SJSA1 (cell line): ENCODE results near the gene CAPNS2. TPM values are rescaled to one million over a fixed set of nuclear protein-coding genes. Genes with fewer than 3 reads are reported as not detected.

ENCODE experiments used
- DNase-seq, 2 experiments: peaks; one replicate each; pipeline ENCODE4 v3.0.0-alpha.2; 2015 to 2020; ENCODE audit warnings: low spot score in 2 of 2, low read depth in 1 of 2
- H3K27ac ChIP-seq: fragments of 250-450 bp; sonication (Bioruptor Pico); 2 replicates; pipeline ENCODE4 v1.5.1; 2020; ENCODE audit warnings: mild to moderate bottlenecking, moderate library complexity
- H3K27me3 ChIP-seq: fragments of 250-450 bp; sonication (Bioruptor Pico); replicated peaks from 2 replicates; pipeline ENCODE4 v1.5.1; 2020; ENCODE audit warnings: mild to moderate bottlenecking, moderate library complexity
- H3K36me3 ChIP-seq: fragments of 250-450 bp; sonication (Bioruptor Pico); 2 replicates; pipeline ENCODE4 v1.5.1; 2020; ENCODE audit warnings: mild to moderate bottlenecking
- H3K4me1 ChIP-seq: fragments of 250-450 bp; sonication (Bioruptor Pico); replicated peaks from 2 replicates; pipeline ENCODE4 v1.6.1; 2021; ENCODE audit warnings: mild to moderate bottlenecking
- H3K4me3 ChIP-seq: fragments of 250-450 bp; sonication (Bioruptor Pico); 2 replicates; pipeline ENCODE4 v1.5.1; 2020; ENCODE audit warnings: mild to moderate bottlenecking
- H3K9me3 ChIP-seq: fragments of 250-450 bp; sonication (Bioruptor Pico); replicated peaks from 2 replicates; pipeline ENCODE4 v1.5.1; 2020; ENCODE audit warnings: mild to moderate bottlenecking
- total RNA-seq: library from RNA; depleted of rRNA; stranded (reverse); fragments of >200 nt; shearing (Covaris generic); gene quantifications from 2 replicates; pipeline ENCODE4 v1.2.3, GENCODE V29; 2014; rRNA removed

Gene CAPNS2
- not detected in 2 replicates for total RNA-seq

DNA sequence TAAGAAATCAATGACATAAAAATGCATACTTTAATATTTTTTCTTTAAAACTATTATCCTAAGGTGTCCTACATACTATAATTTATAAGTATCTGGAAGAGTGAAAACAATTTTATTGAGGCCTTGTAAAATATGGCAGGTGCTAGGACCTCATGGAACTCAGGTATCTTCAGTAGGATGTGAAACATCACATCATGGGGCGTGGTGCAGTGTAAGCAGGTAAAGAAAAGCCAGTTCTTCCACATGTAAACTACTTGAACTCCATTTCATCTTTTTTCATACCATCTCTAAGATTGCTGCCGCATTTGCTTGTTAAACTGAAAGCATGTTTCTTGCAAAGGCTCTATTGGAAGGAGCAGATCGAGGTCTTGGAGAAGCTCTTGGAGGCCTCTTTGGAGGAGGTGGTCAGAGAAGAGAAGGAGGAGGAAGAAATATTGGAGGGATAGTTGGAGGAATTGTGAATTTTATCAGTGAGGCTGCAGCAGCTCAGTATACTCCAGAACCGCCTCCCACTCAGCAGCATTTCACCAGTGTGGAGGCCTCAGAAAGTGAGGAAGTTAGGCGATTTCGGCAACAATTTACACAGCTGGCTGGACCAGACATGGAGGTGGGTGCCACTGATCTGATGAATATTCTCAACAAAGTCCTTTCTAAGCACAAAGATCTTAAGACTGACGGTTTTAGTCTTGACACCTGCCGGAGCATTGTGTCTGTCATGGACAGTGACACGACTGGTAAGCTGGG lies at the start of gene CAPNS2:
TSS of gene CAPNS2 (plus strand) at position 253 of the 744 bp plus-strand sequence. CDS start at position 326, 73 bp downstream.
- no peaks in the 10 kb centered on the region for H3K9me3 ChIP-seq
- H3K4me1 ChIP-seq: peaks cover 28% of the 10 kb centered on the region

GRCh38 chr16:55521792-55522191 lies 44.7 kb upstream of the CAPNS2 start:
- no peaks in the 10 kb centered on the region for H3K36me3 ChIP-seq
- H3K9me3 ChIP-seq: no peaks in the 10 kb centered on the region
- no peak overlapping the region for H3K27ac ChIP-seq
- no peaks in the 10 kb centered on the region for H3K27me3 ChIP-seq
- H3K4me3 ChIP-seq: no peak overlapping the region
- no peak for DNase-seq
- H3K4me1 ChIP-seq: no peaks in the 10 kb centered on the region

More for the DNA sequence above, at the start of gene CAPNS2:
- H3K36me3 ChIP-seq: no peaks in the 10 kb centered on the region
- no peak within 1 kb of the TSS for H3K4me3 ChIP-seq
- DNase-seq: no peak
- no peak within 1 kb of the TSS; the same call in 1 of the 2 replicates for H3K27ac ChIP-seq
- H3K27me3 ChIP-seq: no peaks in the 10 kb centered on the region

DNA sequence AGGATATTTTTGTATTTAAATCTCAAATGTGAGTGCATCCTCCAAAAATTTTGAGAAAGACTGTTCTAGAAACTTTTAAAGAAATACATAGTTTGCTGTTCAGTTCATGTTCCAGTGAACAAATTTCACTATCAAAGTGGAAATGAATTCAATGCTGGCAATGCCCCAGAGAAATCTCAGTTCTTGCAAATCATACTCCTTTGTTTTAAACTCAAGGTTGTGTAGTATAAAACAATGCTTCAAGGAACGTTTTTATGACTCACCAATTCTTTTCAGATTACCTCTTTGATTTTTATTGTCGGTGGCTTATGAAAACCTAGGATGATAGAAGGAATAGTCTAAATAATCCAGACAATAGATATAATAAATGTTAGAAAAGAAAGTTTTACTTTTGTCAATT lies 40.0 kb upstream of the CAPNS2 start:
- Histone ChIP-seq H3K27ac (no peak overlapping the region), H3K36me3 (no peaks in the 10 kb centered on the region), H3K9me3 (no peaks in the 10 kb centered on the region), H3K4me1 (no peaks in the 10 kb centered on the region), H3K4me3 (no peak overlapping the region), H3K27me3 (no peaks in the 10 kb centered on the region)
- DNase-seq: peak in 1 of 2 experiments; percentile 18

DNA sequence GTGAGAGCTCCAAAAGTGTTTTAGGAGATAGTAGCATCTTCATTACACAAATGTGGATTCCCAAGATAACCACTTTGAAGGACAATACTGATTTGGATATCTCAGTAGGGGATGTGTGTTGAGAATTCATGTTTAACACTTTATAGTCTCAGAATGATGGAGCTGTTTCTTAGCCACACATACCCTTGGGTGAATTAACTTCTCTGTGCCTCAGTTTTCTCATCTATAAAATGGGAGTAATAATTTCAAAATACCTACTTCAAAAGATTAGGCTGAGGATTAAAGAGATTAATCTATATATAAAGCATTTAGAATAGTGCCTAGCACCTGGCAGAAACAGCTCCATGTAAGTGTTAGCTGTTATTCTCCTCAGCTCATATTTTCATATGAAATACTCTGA lies 38.6 kb upstream of the CAPNS2 start:
- no peak for DNase-seq
- Histone ChIP-seq H3K27me3 (no peaks in the 10 kb centered on the region), H3K4me3 (no peak overlapping the region), H3K4me1 (no peaks in the 10 kb centered on the region), H3K36me3 (no peaks in the 10 kb centered on the region), H3K9me3 (no peaks in the 10 kb centered on the region), H3K27ac (no peak overlapping the region)

GRCh38 chr16:55529018-55529417 lies 37.5 kb upstream of the CAPNS2 start:
- Histone ChIP-seq H3K4me3 (no peak overlapping the region), H3K9me3 (no peaks in the 10 kb centered on the region), H3K4me1 (no peaks in the 10 kb centered on the region), H3K27ac (no peak overlapping the region), H3K27me3 (no peaks in the 10 kb centered on the region), H3K36me3 (no peaks in the 10 kb centered on the region)
- DNase-seq: no peak

DNA sequence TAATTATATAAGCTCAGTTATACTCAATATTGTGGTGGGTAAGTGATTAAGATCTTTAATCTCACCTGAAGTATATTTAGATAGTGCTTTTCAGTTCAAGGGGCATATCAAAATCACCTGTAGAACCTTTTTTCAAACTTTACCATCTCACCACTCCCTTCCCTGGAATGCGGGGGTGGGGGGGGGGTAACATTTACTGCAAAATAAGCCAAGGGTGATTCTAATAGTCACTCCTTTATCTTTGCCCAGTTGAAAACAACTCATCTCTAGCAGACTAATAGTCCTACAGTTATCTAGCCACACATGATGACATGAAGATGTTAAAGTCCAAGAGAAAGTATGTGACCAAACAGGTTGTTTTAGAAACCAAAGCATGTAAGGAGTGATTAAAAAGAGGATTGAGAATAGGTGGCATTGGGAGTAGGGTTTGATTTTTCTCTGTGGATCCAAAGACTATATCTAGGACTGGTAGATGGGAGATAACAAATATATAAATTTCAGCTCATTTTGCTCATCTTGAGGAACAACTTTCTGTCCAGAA lies 36.1 kb upstream of the CAPNS2 start:
- Histone ChIP-seq H3K27ac (no peak overlapping the region), H3K4me3 (no peak overlapping the region), H3K4me1 (no peaks in the 10 kb centered on the region), H3K36me3 (no peaks in the 10 kb centered on the region), H3K9me3 (no peaks in the 10 kb centered on the region), H3K27me3 (no peaks in the 10 kb centered on the region)
- no peak for DNase-seq

DNA sequence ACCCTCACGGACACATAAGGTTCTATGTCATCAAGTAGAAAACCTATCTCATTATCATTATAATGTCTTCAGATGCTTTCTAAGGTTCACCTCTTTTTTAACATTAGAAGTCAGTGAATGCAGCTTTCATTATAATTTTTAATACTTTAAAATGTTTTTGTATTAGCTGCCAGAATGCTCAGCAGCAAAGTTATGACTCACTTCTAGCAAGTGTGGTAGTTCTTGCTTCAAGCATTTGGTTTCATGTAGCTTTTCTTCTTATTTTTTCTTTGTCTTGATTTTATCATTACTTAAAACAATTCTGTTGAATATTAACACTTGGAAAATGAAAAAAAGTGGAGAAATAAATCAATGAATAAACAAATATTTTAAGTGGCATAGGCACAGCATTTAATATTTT lies 34.3 kb upstream of the CAPNS2 start:
- Histone ChIP-seq H3K36me3 (no peaks in the 10 kb centered on the region), H3K27ac (no peak overlapping the region), H3K9me3 (no peaks in the 10 kb centered on the region), H3K27me3 (no peaks in the 10 kb centered on the region), H3K4me3 (no peak overlapping the region), H3K4me1 (no peaks in the 10 kb centered on the region)
- DNase-seq: no peak

DNA sequence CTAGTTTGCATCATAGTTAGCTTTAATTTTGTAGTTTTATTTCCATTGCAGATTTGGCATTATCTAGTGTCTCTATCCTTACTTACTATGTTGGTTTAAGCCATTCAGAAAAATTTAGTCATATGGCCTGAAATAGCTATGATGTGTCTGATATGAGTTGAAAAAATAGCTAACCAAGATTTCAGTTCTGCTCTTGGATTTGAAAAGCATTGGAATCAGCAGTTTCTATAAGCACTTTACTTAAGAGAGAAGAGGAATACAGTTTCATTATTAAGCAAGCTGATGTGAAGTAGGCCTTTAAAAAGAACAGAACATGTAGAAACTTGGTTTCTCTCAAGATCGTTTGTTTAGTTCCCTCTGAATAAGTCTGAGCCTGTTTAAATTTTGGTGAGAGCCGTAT lies 31.7 kb upstream of the CAPNS2 start:
- DNase-seq: no peak
- Histone ChIP-seq H3K4me1 (no peaks in the 10 kb centered on the region), H3K27ac (no peak overlapping the region)

DNA sequence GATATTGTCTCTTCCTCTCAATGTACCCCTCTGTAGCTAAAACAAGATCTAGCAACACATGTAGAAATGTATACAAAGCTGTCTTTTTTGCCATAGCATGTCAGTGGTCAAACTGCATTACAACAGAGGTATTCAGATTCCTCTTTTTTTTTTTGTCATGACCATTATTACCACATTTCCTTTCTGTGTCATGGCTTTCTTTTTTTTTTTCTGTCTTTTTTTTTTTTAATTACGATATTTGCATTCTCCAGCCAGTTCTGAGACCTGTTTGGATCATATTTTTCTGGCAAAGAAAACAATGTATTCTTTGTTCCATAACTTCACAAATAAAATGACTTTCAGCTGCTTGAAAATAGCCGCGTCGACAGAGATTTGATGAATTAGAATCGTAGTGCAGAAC lies 27.4 kb upstream of the CAPNS2 start:
- H3K27ac ChIP-seq: no peak overlapping the region
- no peaks in the 10 kb centered on the region for H3K9me3 ChIP-seq
- H3K27me3 ChIP-seq: no peaks in the 10 kb centered on the region
- peaks cover 21% of the 10 kb centered on the region for H3K4me1 ChIP-seq
- DNase-seq: no peak
- H3K36me3 ChIP-seq: no peaks in the 10 kb centered on the region
- H3K4me3 ChIP-seq: no peak overlapping the region

More for the DNA sequence above, 31.7 kb upstream of the CAPNS2 start:
- Histone ChIP-seq H3K9me3 (no peaks in the 10 kb centered on the region), H3K27me3 (no peaks in the 10 kb centered on the region), H3K36me3 (no peaks in the 10 kb centered on the region), H3K4me3 (no peak overlapping the region)

DNA sequence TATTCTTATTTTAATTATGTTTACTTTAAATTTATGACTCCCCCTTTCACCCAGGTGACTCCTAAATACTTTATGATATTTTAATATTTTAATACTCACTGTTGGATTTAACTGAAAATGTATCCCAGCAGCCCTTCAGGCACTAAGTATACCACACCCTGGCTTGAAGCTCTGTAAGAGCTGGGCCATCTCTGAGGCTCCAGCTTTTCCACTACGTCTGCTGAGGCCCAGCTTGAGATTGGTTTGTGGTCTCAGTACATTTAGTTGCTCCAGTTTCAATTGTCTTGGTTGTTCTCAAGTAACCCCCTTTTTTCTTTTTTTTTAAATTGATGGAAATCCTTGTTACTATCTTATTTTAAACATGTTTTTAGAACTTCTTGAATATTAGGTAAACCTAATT lies 27.0 kb upstream of the CAPNS2 start:
- Histone ChIP-seq H3K36me3 (no peaks in the 10 kb centered on the region), H3K9me3 (no peaks in the 10 kb centered on the region), H3K4me1 (peaks cover 21% of the 10 kb centered on the region), H3K27me3 (no peaks in the 10 kb centered on the region), H3K27ac (no peak overlapping the region), H3K4me3 (no peak overlapping the region)
- no peak for DNase-seq

GRCh38 chr16:55540221-55540620 lies 26.3 kb upstream of the CAPNS2 start:
- Histone ChIP-seq H3K4me3 (no peak overlapping the region), H3K4me1 (peaks cover 21% of the 10 kb centered on the region), H3K27ac (no peak overlapping the region), H3K36me3 (no peaks in the 10 kb centered on the region), H3K9me3 (no peaks in the 10 kb centered on the region), H3K27me3 (no peaks in the 10 kb centered on the region)
- DNase-seq: no peak

DNA sequence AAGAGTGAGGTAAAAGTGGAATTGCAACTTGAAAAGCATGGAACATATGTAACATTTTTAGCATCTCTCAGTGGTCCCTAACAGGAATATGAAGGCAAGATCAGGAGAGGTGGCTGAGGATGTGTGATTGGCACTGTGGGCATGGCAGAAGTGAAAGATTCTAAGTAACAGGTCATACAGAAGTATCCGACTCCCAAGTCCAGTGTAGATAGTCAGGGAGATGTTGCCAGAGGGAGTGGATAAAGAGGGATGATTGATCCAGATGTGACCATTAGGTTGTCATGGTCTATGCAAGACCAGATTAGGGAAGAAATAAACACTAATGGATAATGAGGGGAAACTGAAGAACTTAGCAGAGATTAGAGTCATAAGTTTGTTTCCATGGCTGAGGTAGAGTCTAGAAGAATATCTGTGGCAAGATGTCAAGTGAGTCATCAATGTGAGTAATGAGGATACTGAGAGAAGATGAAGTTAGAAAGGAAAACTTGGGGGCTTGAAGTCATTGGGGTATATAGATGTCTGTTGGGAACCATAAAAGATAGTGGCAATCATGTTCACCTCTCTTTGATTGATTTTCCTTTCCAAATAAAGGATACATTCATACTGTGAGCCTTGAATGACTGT lies 23.9 kb upstream of the CAPNS2 start:
- peak in 1 of 2 experiments; percentile 70 for DNase-seq
- no peak overlapping the region for H3K27ac ChIP-seq

GRCh38 chr16:55543472-55543871 lies 23.0 kb upstream of the CAPNS2 start:
- H3K27me3 ChIP-seq: no peaks in the 10 kb centered on the region
- H3K4me3 ChIP-seq: no peak overlapping the region
- H3K27ac ChIP-seq: no peak overlapping the region
- DNase-seq: peak in 1 of 2 experiments; percentile 66
- H3K4me1 ChIP-seq: peaks cover 21% of the 10 kb centered on the region
- H3K9me3 ChIP-seq: no peaks in the 10 kb centered on the region
- no peaks in the 10 kb centered on the region for H3K36me3 ChIP-seq

More for the DNA sequence above, 23.9 kb upstream of the CAPNS2 start:
- Histone ChIP-seq H3K27me3 (no peaks in the 10 kb centered on the region), H3K4me1 (peaks cover 21% of the 10 kb centered on the region), H3K4me3 (no peak overlapping the region), H3K9me3 (no peaks in the 10 kb centered on the region), H3K36me3 (no peaks in the 10 kb centered on the region)

DNA sequence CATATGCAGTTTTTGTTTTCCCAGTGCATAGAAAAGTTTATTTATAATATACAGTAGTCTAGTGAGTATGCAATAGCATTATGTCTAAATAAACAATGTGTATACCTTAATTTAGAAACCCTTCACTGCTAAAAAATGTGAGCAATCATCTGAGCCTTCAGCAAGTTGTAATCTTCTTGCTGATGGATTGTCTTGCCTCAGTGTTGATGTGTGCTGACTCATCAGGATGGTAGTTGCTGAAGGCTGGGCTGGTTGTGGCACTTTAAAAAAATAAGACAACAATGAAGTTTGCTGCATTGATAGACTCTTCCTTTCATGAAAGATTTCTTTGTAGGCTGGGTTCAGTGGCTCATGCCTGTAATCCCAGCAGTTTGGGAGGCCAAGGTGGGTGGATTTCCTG lies 13.9 kb upstream of the CAPNS2 start:
- H3K9me3 ChIP-seq: no peaks in the 10 kb centered on the region
- H3K4me1 ChIP-seq: peaks cover 13% of the 10 kb centered on the region
- 0 out of 2 replicates have a peak, but pooled peaks cover 4% of the 10 kb centered on the region for H3K27me3 ChIP-seq
- peak; percentile 76 to 78 for DNase-seq
- H3K36me3 ChIP-seq: no peaks in the 10 kb centered on the region
- no peak overlapping the region for H3K27ac ChIP-seq
- no peak overlapping the region for H3K4me3 ChIP-seq
